Stomach (tissue), 4 donors: ENCODE results near the gene STX18.

Source experiments
- EP300 ChIP-seq: sonication (generic); formaldehyde crosslinking; IDR thresholded peaks from one replicate; pipeline ENCODE4 v1.6.1; 2017; ENCODE audit warnings: antibody characterized with exemption
- POLR2A ChIP-seq, 4 donors: fragments of 450-650 bp; IDR thresholded peaks; one replicate each; pipeline ENCODE4 v1.6.1; 2016; ENCODE audit warnings: antibody characterized with exemption in 4 of 4, control low read depth in 2 of 4, mild to moderate bottlenecking in 1 of 4, moderate library complexity in 1 of 4
- POLR2AphosphoS5 ChIP-seq, 3 donors: sonication (generic); formaldehyde crosslinking; IDR thresholded peaks; one replicate each; pipeline ENCODE4 v1.6.1; 2016; ENCODE audit warnings: antibody characterized with exemption in 3 of 3
- TF ChIP-seq, protein P1 (sequence below), 7 experiments: fragments of 450-650 bp in 4 of 7; fragments of 200-600 bp in 3 of 7; sonication (generic) in 3 of 7; IDR thresholded peaks; one replicate each; pipeline ENCODE4 v1.5.1; 2016 to 2019; ENCODE audit warnings: antibody characterized with exemption in 7 of 7, control low read depth in 2 of 7, mild to moderate bottlenecking in 1 of 7

DNA sequence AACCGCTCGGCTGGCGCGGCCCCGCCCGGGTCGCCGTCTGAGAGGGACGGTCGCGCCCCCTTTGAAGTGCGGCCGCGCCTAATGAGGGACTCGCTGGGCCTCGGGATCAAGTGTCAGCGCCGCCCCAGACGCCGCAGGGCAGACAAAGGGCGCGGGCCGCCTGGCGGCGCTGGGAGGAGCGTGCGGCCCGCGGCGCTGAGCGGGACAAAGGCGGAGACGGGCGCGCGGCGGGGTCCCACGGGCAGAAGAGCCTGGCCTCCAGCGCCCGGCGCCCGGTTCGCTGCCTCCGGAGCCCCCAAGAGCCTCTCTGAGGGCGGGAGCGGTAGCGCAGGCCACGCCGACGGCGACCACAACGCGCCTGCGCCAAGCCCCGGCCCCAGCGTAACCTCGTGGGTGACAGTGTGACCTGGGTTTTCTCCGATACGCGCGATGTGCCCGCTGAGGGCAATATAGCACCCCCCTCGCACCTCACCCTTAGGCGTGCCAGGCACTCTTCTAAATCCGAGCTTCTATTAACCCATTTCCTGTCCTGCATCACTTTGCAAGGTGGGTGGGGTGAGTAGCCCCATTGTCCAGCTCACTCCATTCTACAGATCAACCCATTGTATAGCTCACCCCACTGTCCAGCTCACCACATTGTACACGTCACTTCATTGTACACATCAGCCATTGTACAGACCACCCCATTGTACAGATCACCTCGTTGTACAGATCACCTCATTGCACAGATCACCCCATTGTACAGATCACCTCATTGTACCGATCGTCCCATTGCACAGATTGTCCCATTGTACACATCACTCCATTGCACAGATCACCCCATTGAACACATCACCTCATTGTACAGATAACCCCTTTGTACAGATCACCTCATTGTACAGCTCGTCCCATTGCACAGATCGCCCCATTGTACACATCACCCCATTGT, 33.7 kb upstream of the STX18 start:
- TF ChIP-seq, protein P1, sequence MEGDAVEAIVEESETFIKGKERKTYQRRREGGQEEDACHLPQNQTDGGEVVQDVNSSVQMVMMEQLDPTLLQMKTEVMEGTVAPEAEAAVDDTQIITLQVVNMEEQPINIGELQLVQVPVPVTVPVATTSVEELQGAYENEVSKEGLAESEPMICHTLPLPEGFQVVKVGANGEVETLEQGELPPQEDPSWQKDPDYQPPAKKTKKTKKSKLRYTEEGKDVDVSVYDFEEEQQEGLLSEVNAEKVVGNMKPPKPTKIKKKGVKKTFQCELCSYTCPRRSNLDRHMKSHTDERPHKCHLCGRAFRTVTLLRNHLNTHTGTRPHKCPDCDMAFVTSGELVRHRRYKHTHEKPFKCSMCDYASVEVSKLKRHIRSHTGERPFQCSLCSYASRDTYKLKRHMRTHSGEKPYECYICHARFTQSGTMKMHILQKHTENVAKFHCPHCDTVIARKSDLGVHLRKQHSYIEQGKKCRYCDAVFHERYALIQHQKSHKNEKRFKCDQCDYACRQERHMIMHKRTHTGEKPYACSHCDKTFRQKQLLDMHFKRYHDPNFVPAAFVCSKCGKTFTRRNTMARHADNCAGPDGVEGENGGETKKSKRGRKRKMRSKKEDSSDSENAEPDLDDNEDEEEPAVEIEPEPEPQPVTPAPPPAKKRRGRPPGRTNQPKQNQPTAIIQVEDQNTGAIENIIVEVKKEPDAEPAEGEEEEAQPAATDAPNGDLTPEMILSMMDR (IDR thresholded peaks at IDR 0.05), result peak in 4 of 7 experiments; percentile 26 to 59 (median 53)
- TF ChIP-seq POLR2AphosphoS5 (IDR thresholded peaks at IDR 0.05) (no peak), POLR2A (IDR thresholded peaks at IDR 0.05) (no peak), EP300 (no peak)
